ENCODE data around the gene CHCHD3. TPM values are rescaled to one million over a fixed set of nuclear protein-coding genes. Genes with fewer than 3 reads are reported as not detected.

CHCHD3 gene
- total RNA-seq, 1 experiment from 2014 or later, result 102 TPM

- CTCF ChIA-PET, result no interaction called here
- peaks cover 42% of the 10 kb centered on the region for H3K27me3 Mint-ChIP-seq (ENCODE audit: insufficient read depth, unreplicated experiment)
Measured at GRCh38 chr7:132738254-132738653, 343.6 kb downstream of the CHCHD3 start.

GRCh38 chr7:132735476-132735875, 346.4 kb downstream of the CHCHD3 start:
- no TSS peak for BruUV-seq (replicated peaks)
- DNase-seq, result no peak
- TF ChIP-seq CTCF (IDR thresholded peaks at IDR 0.05; ENCODE audit: insufficient read depth in 1 of 2, low read depth in 1 of 2, low read length in 1 of 2, severe bottlenecking in 1 of 2, unreplicated experiment in 1 of 2), result no peak
- H3K4me1 Mint-ChIP-seq (ENCODE audit: low read depth, unreplicated experiment), result no peaks in the 10 kb centered on the region
- no peak overlapping the region for H3K27ac Mint-ChIP-seq (ENCODE audit: unreplicated experiment)
- ChIA-PET CTCF (no interaction called here), POLR2A (no interaction called here)
- no peaks in the 10 kb centered on the region for H3K4me1 ChIP-seq
- H3K9me3 Mint-ChIP-seq (ENCODE audit: unreplicated experiment), result no peaks in the 10 kb centered on the region
- no peaks in the 10 kb centered on the region for H3K36me3 Mint-ChIP-seq (ENCODE audit: insufficient read depth, unreplicated experiment)
- no peak overlapping the region for H3K4me3 Mint-ChIP-seq (ENCODE audit: unreplicated experiment)
- peaks cover 33% of the 10 kb centered on the region for H3K27me3 Mint-ChIP-seq (ENCODE audit: insufficient read depth, unreplicated experiment)
- intact Hi-C loops (cut with micrococcal nuclease; ENCODE audit: unreplicated experiment), result no loop called here
- no peaks in the 10 kb centered on the region for H3K9me3 ChIP-seq
- H3K36me3 ChIP-seq (ENCODE audit: control insufficient read depth, insufficient read depth, low read length), result no peaks in the 10 kb centered on the region
- no peaks in the 10 kb centered on the region for H3K27me3 ChIP-seq (replicated peaks; ENCODE audit: control insufficient read depth, insufficient read depth, low read length)
- H3K4me3 ChIP-seq (ENCODE audit: low read depth, low read length), result no peak overlapping the region

More at GRCh38 chr7:132738254-132738653, 343.6 kb downstream of the CHCHD3 start:
- intact Hi-C loops (cut with micrococcal nuclease; ENCODE audit: unreplicated experiment), result no loop called here
- Histone ChIP-seq H3K4me1 (no peaks in the 10 kb centered on the region), H3K9me3 (peaks cover 1% of the 10 kb centered on the region), H3K4me3 (ENCODE audit: low read depth, low read length) (no peak overlapping the region), H3K36me3 (ENCODE audit: control insufficient read depth, insufficient read depth, low read length) (no peaks in the 10 kb centered on the region), H3K27me3 (replicated peaks; ENCODE audit: control insufficient read depth, insufficient read depth, low read length) (no peaks in the 10 kb centered on the region)
- no peaks in the 10 kb centered on the region for H3K36me3 Mint-ChIP-seq (ENCODE audit: insufficient read depth, unreplicated experiment)
- no peak for DNase-seq
- H3K4me3 Mint-ChIP-seq (ENCODE audit: unreplicated experiment), result no peak overlapping the region
- peaks cover 17% of the 10 kb centered on the region for H3K9me3 Mint-ChIP-seq (ENCODE audit: unreplicated experiment)
- no TSS peak for BruUV-seq (replicated peaks)
- no peaks in the 10 kb centered on the region for H3K4me1 Mint-ChIP-seq (ENCODE audit: low read depth, unreplicated experiment)
- TF ChIP-seq CTCF (IDR thresholded peaks at IDR 0.05; ENCODE audit: insufficient read depth in 1 of 2, low read depth in 1 of 2, low read length in 1 of 2, severe bottlenecking in 1 of 2, unreplicated experiment in 1 of 2), result no peak
- no peak overlapping the region for H3K27ac Mint-ChIP-seq (ENCODE audit: unreplicated experiment)
- POLR2A ChIA-PET, result no interaction called here

Other genes starting within 250 kb of the CHCHD3 start
- gene EXOC4, start 171.0 kb upstream of the CHCHD3 start, total RNA-seq (2022), result 66.2 and 68.4 TPM in 2 replicates